K562 (cell line): ENCODE measurements around the gene CALB2. TPM values are rescaled to one million over a fixed set of nuclear protein-coding genes. Genes with fewer than 3 reads are reported as not detected.

Source experiments
- MGA ChIP-seq: fragments of 450-650 bp; IDR thresholded peaks from 2 replicates; pipeline ENCODE4 v1.6.1; 2016; ENCODE audit warnings: mild to moderate bottlenecking, moderate library complexity
- polyA plus RNA-seq, 8 experiments: library from polyadenylated mRNA; depleted of rRNA in 4 of 8; stranded (reverse) in 5 of 8; unstranded in 3 of 8; fragments of >200 nt; fragmentation: Nextera tagmentation in 2 of 8; fragmentation: Illumina TruSeq in 1 of 8; extraction: Ambion mirVana in 2 of 8; extraction: Trizol in 1 of 8; gene quantifications; 2 replicates each; pipeline versions ENCODE4 v1.2.1 to v1.2.3, GENCODE V29; 2011 to 2014; ENCODE audit warnings: inconsistent platforms in 1 of 8, missing spikeins in 1 of 8
- total RNA-seq, 7 experiments: library from RNA; depleted of rRNA in 6 of 7; stranded (reverse); fragments of >200 nt in 6 of 7; fragmentation: Illumina TruSeq in 2 of 7; extraction: Trizol in 2 of 7; gene quantifications; 2 replicates each; pipeline versions ENCODE4 v1.2.1 to v1.2.3, GENCODE V29; 2011 to 2021; ENCODE audit warnings: low replicate concordance in 1 of 7

The CALB2 gene
- total and polyA plus RNA-seq, 9 of the 15 experiments (the other 6 are each of a cell fraction or from before 2014, with no cell fraction given), result not detected

DNA sequence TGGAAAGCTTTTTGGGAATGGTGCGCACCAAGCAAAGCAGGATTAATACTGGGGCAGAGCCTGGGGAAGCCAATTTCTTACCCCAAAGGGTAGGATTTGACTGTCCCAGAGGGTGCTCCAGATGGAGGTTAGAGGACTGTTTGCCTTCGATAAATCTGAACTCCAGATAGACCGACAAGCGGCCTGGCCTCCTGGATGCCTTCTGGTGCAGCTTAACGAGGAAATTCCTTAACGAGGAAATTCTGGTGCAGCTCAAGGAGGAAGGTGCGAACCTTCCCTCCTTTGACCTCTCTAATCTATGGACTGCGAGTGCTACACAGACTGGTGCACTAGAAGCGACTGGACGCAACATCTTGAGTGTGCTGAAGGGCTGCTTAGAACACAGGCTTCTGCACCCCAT is 6.5 kb downstream of the CALB2 start (continued):
- TF ChIP-seq MGA, result no peak
